ENCODE measurements around the gene DEAF1.

The DEAF1 gene

DNA sequence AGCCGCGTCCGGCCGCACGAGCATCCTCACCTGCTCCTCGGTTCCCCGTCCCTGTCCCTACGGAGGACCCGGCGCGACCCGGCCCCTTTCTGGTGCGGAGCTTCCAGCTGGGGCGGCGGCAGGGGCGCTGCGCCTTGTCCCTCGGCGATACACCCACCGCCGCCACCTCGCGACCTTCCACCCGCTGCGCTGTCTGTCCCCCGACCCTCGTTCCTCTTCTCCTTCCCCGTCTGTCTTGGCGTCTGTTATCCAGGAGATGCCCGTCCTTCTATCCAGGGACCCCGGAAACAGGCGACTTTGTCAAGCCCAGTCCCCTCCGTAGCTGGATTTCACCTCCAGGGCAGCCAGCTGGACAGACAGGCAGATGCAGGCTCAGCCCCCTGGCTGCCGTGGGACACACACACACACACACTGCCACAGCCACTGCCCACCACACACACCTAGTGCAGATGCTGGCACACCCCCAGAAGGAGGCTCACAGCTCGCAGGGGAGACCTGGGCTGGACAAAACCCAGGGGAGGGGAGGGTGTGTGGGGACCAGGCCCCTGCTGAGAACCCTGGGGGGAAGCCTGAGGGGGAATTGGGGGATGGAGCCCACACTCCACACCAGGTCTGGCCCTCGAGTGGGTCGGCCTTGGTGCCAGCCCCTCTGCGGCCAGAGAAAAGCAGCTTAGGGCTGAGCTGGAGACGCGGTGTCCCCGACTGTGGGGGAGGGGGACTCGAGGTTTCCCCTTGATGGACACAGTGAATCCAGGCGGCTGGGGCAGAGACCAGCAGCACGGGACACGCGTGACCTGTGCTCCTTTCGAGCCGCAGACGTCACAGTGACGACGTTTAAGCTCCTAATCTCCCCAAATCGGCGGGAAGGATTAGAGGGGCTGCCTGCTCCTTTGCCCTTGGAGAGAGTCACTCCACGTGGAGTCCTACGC lies 57.2 kb downstream of the DEAF1 start:
- peak; percentile 30 for DNase-seq
- Histone ChIP-seq H3K36me3 (ENCODE audit: control insufficient read depth in 1 of 2, insufficient read depth in 2 of 2, low read depth in 1 of 2, low read length in 2 of 2) (peaks cover 6 to 36% of the 10 kb centered on the region in 2 experiments), H2BK5ac (ENCODE audit: low read depth, low read length, poor library complexity, severe bottlenecking) (no peak overlapping the region), H3K9ac (ENCODE audit: low read length) (no peak overlapping the region), H3K4me1 (ENCODE audit: control insufficient read depth, insufficient read depth, low read depth, low read length) (peaks cover 54% of the 10 kb centered on the region), H3K9me3 (ENCODE audit: control insufficient read depth, low read length) (no peaks in the 10 kb centered on the region), H3K27me3 (ENCODE audit: control insufficient read depth in 1 of 2, insufficient read depth in 1 of 2, low read length in 2 of 2) (peaks cover 14 to 28% of the 10 kb centered on the region in 2 experiments), H2AFZ (ENCODE audit: low read depth, low read length) (no peak overlapping the region), H3K23ac (ENCODE audit: low read length in 2 of 2) (peak overlapping the region in 1 of 2 experiments; percentile 99), H4K8ac (ENCODE audit: low read length) (no peak overlapping the region), H3K4ac (ENCODE audit: low read depth in 1 of 2, low read length in 2 of 2) (no peak overlapping the region), H3K4me2 (ENCODE audit: low read length, poor library complexity, severe bottlenecking) (peak overlapping the region; percentile 81), H4K91ac (ENCODE audit: low read length) (no peak overlapping the region), H2BK15ac (ENCODE audit: low read depth, poor library complexity, severe bottlenecking) (no peak overlapping the region), H3K14ac (ENCODE audit: low read length in 2 of 2) (peak overlapping the region in 1 of 2 experiments; percentile 89), H2AK5ac (ENCODE audit: low read length, severe bottlenecking) (no peak overlapping the region), H3K79me1 (replicated peaks; ENCODE audit: low read length, poor library complexity, severe bottlenecking) (peaks cover 2% of the 10 kb centered on the region), H2BK120ac (ENCODE audit: low read depth, low read length) (no peak overlapping the region), H3K18ac (ENCODE audit: low read depth in 1 of 2, low read length in 2 of 2) (peak overlapping the region in 1 of 2 experiments; percentile 64), H3K27ac (ENCODE audit: low read length, poor library complexity, severe bottlenecking) (no peak overlapping the region), H3K4me3 (ENCODE audit: insufficient read depth in 1 of 2, low read depth in 1 of 2, low read length in 2 of 2) (peak overlapping the region in 1 of 2 experiments; percentile 58), H2BK12ac (ENCODE audit: low read length in 2 of 2) (no peak overlapping the region)
- WGBS = 8% methylated on average over 50 of the region's 55 CpGs

DNA sequence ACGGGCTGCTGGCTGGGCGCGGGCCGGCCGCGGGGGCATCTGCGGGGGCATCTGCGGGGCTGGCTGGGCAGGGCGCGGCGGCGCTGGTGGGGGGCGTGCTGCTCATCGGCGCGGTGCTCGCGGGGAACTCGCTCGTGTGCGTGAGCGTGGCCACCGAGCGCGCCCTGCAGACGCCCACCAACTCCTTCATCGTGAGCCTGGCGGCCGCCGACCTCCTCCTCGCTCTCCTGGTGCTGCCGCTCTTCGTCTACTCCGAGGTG lies 57.8 kb downstream of the DEAF1 start:
- Histone ChIP-seq H3K79me1 (replicated peaks; ENCODE audit: low read length, poor library complexity, severe bottlenecking) (peaks cover 2% of the 10 kb centered on the region), H3K36me3 (ENCODE audit: control insufficient read depth in 1 of 2, insufficient read depth in 2 of 2, low read depth in 1 of 2, low read length in 2 of 2) (peaks cover 6 to 30% of the 10 kb centered on the region in 2 experiments), H2BK15ac (ENCODE audit: low read depth, poor library complexity, severe bottlenecking) (no peak overlapping the region), H3K4ac (ENCODE audit: low read depth in 1 of 2, low read length in 2 of 2) (no peak overlapping the region), H2BK120ac (ENCODE audit: low read depth, low read length) (no peak overlapping the region), H4K91ac (ENCODE audit: low read length) (no peak overlapping the region), H3K23ac (ENCODE audit: low read length in 2 of 2) (peak overlapping the region in 1 of 2 experiments; percentile 99), H2AK5ac (ENCODE audit: low read length, severe bottlenecking) (no peak overlapping the region), H3K14ac (ENCODE audit: low read length in 2 of 2) (peak overlapping the region in 1 of 2 experiments; percentile 89), H3K9ac (ENCODE audit: low read length) (no peak overlapping the region), H3K27ac (ENCODE audit: low read length, poor library complexity, severe bottlenecking) (no peak overlapping the region), H4K8ac (ENCODE audit: low read length) (no peak overlapping the region), H3K4me2 (ENCODE audit: low read length, poor library complexity, severe bottlenecking) (peak overlapping the region; percentile 81), H3K4me3 (ENCODE audit: insufficient read depth in 1 of 2, low read depth in 1 of 2, low read length in 2 of 2) (peak overlapping the region; percentile 35 to 58), H3K4me1 (ENCODE audit: control insufficient read depth, insufficient read depth, low read depth, low read length) (peaks cover 52% of the 10 kb centered on the region), H3K27me3 (ENCODE audit: control insufficient read depth in 1 of 2, insufficient read depth in 1 of 2, low read length in 2 of 2) (peaks cover 14 to 28% of the 10 kb centered on the region in 2 experiments), H2BK12ac (ENCODE audit: low read length in 2 of 2) (no peak overlapping the region), H3K18ac (ENCODE audit: low read depth in 1 of 2, low read length in 2 of 2) (peak overlapping the region in 1 of 2 experiments; percentile 64), H2BK5ac (ENCODE audit: low read depth, low read length, poor library complexity, severe bottlenecking) (no peak overlapping the region), H3K9me3 (ENCODE audit: control insufficient read depth, low read length) (no peaks in the 10 kb centered on the region), H2AFZ (ENCODE audit: low read depth, low read length) (no peak overlapping the region)
- no peak for DNase-seq
- 1% methylated on average over 19 of the region's 34 CpGs for WGBS

DNA sequence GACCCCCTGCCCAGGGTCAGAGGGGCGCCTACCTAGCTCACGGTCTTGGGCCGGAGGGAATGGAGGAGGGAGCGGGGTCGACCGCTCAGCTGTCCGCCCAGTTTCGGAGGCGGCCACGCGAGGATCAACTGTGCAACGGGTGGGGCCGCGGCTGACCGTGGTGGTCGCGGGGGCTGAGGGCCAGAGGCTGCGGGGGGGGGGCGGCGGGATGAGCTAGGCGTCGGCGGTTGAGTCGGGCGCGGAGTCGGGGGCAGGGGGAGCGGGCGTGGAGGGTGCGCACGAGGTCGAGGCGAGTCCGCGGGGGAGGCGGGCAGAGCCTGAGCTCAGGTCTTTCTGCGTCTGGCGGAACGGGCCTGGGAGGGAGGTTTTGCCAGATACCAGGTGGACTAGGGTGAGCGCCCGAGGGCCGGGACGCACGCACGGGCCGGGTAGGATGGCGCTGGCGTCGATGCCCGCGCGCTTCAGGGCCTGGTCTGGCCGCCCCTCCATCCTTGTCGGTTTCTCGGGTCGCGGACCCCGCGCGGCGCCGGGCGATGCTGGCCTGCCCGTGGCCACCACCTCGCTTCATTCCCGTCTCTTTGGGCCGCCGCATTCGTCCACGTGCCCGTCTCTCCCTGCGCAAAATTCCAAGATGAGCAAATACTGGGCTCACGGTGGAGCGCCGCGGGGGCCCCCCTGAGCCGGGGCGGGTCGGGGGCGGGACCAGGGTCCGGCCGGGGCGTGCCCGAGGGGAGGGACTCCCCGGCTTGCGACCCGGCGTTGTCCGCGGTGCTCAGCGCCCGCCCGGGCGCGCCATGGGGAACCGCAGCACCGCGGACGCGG lies 58.3 kb downstream of the DEAF1 start, which contains the start of gene DRD4:
Gene DRD4, plus strand, starts transcription at position 759 of the 822 bp plus-strand sequence. Its CDS starts 36 bp downstream, at position 795.
- Histone ChIP-seq H3K14ac (ENCODE audit: low read length in 2 of 2) (peak within 1 kb of the TSS in 1 of 2 experiments; percentile 89), H2BK120ac (ENCODE audit: low read depth, low read length) (no peak within 1 kb of the TSS), H3K27ac (ENCODE audit: low read length, poor library complexity, severe bottlenecking) (no peak within 1 kb of the TSS), H3K4ac (ENCODE audit: low read depth in 1 of 2, low read length in 2 of 2) (no peak within 1 kb of the TSS), H2BK5ac (ENCODE audit: low read depth, low read length, poor library complexity, severe bottlenecking) (no peak within 1 kb of the TSS), H3K4me2 (ENCODE audit: low read length, poor library complexity, severe bottlenecking) (peak within 1 kb of the TSS; percentile 81), H3K36me3 (ENCODE audit: control insufficient read depth in 1 of 2, insufficient read depth in 2 of 2, low read depth in 1 of 2, low read length in 2 of 2) (peaks cover under 1 to 24% of the 10 kb centered on the region in 2 experiments), H4K91ac (ENCODE audit: low read length) (peak within 1 kb of the TSS; percentile 11), H3K18ac (ENCODE audit: low read depth in 1 of 2, low read length in 2 of 2) (peak within 1 kb of the TSS in 1 of 2 experiments; percentile 64), H3K27me3 (ENCODE audit: control insufficient read depth in 1 of 2, insufficient read depth in 1 of 2, low read length in 2 of 2) (peaks cover 14 to 28% of the 10 kb centered on the region in 2 experiments), H2BK12ac (ENCODE audit: low read length in 2 of 2) (no peak within 1 kb of the TSS), H3K4me1 (ENCODE audit: control insufficient read depth, insufficient read depth, low read depth, low read length) (peaks cover 48% of the 10 kb centered on the region), H3K4me3 (ENCODE audit: insufficient read depth in 1 of 2, low read depth in 1 of 2, low read length in 2 of 2) (peak within 1 kb of the TSS; percentile 35 to 58), H4K8ac (ENCODE audit: low read length) (no peak within 1 kb of the TSS), H2AK5ac (ENCODE audit: low read length, severe bottlenecking) (no peak within 1 kb of the TSS), H2AFZ (ENCODE audit: low read depth, low read length) (no peak within 1 kb of the TSS), H3K23ac (ENCODE audit: low read length in 2 of 2) (peak within 1 kb of the TSS in 1 of 2 experiments; percentile 99), H3K9me3 (ENCODE audit: control insufficient read depth, low read length) (no peaks in the 10 kb centered on the region), H2BK15ac (ENCODE audit: low read depth, poor library complexity, severe bottlenecking) (no peak within 1 kb of the TSS), H3K9ac (ENCODE audit: low read length) (no peak within 1 kb of the TSS), H3K79me1 (replicated peaks; ENCODE audit: low read length, poor library complexity, severe bottlenecking) (peaks cover 2% of the 10 kb centered on the region)
- 12% methylated on average over 82 of the region's 100 CpGs for WGBS
- DNase-seq = peak; percentile 52
